Prostate gland (tissue), 2 donors: ENCODE results near the gene MPP4.

ENCODE experiments used
- POLR2A ChIP-seq: fragments of 450-650 bp; IDR thresholded peaks from one replicate; pipeline ENCODE4 v1.6.1; 2016; ENCODE audit warnings: antibody characterized with exemption, mild to moderate bottlenecking
- TF ChIP-seq, protein P1 (sequence below), 4 experiments: fragments of 200-600 bp in 2 of 4; fragments of 450-650 bp in 2 of 4; sonication (generic) in 2 of 4; IDR thresholded peaks; 1 replicate in 3 of 4; 2 replicates in 1 of 4; pipeline ENCODE4 v1.5.1; 2016 to 2019; ENCODE audit warnings: antibody characterized with exemption in 4 of 4, mild to moderate bottlenecking in 2 of 4, moderate library complexity in 2 of 4

DNA sequence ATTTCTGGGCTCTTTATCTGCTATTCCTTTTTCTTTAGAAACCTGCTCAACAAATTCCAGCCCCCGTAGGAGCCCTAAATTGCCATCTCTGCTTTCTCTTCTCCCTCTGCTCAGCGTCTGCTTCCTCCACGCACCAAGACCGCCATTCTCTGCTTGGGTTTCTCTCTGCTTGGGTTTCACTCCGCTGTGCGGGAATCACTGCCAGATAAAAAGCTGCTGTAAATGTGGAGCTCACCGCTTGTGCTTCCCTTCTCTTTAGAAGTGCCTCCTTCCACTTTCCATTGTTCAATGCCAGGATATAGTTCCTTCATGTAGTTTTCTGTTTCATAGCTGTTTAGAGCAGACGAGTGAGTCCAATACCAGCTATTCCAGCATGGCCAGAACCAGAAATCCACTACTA is 101.0 kb downstream of the MPP4 start:
- TF ChIP-seq, protein P1, sequence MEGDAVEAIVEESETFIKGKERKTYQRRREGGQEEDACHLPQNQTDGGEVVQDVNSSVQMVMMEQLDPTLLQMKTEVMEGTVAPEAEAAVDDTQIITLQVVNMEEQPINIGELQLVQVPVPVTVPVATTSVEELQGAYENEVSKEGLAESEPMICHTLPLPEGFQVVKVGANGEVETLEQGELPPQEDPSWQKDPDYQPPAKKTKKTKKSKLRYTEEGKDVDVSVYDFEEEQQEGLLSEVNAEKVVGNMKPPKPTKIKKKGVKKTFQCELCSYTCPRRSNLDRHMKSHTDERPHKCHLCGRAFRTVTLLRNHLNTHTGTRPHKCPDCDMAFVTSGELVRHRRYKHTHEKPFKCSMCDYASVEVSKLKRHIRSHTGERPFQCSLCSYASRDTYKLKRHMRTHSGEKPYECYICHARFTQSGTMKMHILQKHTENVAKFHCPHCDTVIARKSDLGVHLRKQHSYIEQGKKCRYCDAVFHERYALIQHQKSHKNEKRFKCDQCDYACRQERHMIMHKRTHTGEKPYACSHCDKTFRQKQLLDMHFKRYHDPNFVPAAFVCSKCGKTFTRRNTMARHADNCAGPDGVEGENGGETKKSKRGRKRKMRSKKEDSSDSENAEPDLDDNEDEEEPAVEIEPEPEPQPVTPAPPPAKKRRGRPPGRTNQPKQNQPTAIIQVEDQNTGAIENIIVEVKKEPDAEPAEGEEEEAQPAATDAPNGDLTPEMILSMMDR (IDR thresholded peaks at IDR 0.05): no peak
- TF ChIP-seq POLR2A: no peak
